HG02623 (cell line): ENCODE data around the gene TMTC2.

ENCODE experiments used
- ATAC-seq: cut with Tn5 transposase; IDR thresholded peaks from one replicate; pipeline ENCODE4 v1.9.1; 2021; ENCODE audit warnings: moderate library complexity; ENCODE audit not compliant: unreplicated experiment

The TMTC2 gene

DNA sequence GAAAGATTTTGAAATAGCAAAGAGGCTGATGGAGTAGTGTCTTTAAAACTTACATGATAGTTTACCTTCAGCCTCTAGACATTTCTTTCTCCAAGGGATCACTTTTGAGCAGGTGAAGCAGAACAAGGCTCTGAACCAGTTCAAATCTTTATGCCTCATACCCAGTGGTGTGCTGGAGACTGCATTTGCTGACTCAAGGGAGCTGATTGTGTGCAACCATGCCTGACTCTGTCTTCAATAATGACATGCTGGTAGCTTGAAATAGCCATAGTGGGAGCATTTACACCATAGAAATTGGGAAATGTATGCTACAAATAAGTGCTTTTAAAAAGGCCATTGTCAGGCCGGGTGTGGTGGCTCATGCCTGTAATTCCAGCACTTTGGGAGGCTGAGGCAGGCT lies 482.0 kb downstream of the TMTC2 start:
- no peak for ATAC-seq

DNA sequence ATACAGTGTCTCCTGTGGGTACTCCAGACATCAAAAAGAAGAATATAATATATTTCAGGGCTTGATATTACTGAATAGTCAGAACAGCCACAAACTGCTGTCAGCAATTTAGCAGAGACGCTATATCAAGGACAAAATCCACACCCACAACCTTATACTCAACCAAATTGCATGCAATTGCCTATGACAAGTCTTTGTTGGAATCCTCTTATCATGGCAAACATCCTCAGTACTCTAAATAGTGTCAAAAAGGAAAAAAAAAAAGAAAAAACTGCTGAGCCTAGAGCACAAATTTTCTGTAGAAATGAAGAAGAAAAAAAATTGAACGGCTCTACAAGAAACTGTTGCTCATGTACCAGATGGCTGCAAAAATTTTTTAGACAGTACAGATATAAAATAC lies 485.7 kb downstream of the TMTC2 start:
- no peak for ATAC-seq

DNA sequence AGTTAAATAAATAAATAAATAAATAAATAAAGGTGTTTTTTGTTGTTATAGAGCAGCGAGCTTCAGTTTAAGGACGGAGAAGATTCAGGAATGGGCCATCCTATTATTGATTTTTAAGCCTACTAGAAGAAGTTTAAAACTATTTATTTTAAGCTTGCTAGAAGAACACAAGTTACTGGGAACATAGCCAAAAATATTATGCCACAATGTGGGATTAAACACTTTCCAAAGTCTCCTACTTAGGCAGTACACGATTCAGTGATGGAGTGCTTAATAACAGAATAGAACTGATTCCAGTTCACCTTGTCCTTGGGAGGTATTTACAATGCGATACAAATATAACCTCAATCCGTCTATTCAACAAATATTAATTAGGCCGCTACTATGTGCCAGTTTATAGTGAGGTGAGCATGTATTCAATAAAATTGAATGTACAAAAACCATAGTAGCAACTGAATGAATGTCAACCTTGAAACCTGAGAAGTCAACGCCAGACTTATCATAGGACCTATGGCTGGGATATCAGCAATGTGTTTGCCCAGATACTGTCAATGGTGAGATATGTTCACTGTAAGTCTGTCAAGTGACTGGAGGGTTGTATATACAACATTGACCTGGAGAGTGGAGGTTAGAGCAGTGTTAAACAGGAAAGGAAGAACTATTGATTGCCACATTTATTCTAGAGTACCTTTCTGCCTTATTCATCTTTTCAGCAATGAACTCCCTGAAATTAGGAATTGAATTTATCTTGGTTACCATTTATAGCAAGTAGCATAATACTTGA lies 486.4 kb downstream of the TMTC2 start:
- no peak for ATAC-seq

DNA sequence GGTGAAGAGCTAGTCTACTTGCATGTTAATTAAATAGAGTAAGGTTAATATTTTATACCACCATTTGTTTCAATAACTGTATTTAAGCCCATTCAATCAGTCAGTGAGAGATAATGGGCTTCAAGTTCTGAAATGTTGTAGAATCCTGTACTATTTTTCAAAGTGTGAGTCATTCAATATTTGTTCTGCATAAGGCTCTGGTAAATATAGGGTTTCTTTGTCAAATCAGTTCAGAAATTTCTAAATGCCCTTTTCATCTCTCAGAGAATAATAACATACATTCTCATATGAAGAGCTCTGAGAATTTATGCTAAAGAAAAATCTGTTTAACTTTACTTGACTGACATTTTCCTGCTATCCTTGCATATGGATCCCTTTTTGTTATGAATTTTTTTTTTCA lies 493.3 kb downstream of the TMTC2 start:
- ATAC-seq = no peak

DNA sequence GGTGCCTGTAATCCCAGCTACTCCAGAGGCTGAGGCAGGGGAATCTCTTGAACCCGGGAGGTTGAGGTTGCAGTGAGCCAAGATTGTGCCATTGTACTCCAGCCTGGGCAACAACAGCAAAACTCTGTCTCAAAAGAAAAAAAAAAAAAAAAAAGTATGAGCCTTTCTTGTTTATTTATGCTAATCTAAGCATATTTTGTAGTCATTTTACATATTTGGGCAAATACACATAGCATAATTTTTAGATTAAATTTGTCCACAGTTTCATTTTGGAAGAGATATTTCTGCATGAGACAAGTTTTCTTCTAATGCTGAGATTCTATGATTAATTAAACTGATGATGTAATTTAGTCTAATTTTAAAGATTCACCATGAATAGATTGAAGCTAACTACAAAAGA lies 494.4 kb downstream of the TMTC2 start:
- no peak for ATAC-seq

DNA sequence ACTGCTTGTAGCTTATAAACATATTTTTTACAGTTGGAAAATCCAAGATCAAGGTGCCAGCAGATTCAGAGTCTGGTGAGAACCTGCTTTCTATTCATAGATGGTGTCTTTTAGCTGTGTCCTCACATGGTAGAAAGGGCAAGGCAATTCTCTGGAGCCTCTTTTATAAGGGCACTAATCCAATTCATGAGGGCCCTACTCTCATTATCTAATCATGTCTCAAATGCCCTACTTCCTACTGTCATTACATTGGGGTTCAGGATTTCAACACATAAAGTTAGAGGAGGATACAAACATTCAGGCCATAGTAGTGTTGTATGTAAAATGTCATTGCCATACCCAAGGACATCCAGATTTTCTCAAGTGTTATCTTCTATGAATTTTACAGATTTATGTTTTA lies 496.4 kb downstream of the TMTC2 start:
- no peak for ATAC-seq
